ENCODE measurements around the gene LGALS1.

GRCh38 chr22:37701141-37701786 lies 25.8 kb downstream of the LGALS1 start:
- TF ChIP-seq POLR2AphosphoS5 (IDR thresholded peaks at IDR 0.05; ENCODE audit: low read depth, low read length) (no peak), POLR2A (IDR thresholded peaks at IDR 0.05; ENCODE audit: low read depth, low read length) (no peak)
